Measurements from ENCODE around the gene TMA7B. TPM values are rescaled to one million over a fixed set of nuclear protein-coding genes. Genes with fewer than 3 reads are reported as not detected.

TMA7B gene
- total and polyA plus RNA-seq, 11 donors, result 0.24 TPM; not detected in 10

DNA sequence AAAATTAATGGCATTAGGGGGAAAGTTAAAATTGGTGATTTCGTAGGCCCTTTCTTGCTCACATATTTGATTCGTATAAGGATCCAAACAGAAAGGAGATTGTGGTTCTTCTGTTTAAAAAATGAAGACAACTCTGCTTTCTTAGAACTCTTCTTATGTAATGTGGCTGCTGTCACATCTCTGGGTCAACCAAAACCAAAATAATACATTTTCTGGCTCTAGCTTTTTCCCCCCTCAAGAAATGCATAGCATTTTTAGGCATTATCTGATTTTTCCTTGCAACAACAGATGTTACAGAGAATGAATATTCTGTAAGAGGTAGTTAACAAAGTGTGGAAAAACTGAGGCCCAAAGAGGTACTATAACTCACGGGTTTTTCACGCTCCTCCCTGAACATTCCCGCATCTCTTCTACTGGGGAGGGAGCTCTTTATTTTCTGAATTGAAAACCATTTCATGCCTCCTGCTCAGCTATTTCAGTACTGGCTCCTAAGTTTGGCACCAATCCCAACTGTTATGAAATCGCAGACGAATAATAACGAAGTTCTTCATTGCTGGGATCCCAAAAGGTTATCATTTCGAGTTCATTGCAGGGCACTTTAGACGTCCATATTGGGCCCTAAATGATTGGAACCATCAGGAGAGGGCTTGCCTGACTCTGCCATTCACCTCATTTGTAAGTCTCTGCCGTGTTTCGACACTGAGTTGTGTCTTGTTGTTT is 42.3 kb upstream of the TMA7B start:
- Histone ChIP-seq H3K4me1 (peaks cover 0 to 9% (median 0%) of the 10 kb centered on the region in 12 donors), H3K36me3 (no peaks in the 10 kb centered on the region), H3K9me3 (no peaks in the 10 kb centered on the region), H3K27me3 (peaks cover 0 to 35% (median 4%) of the 10 kb centered on the region in 9 donors), H3K4me3 (no peak overlapping the region), H3K27ac (no peak overlapping the region)
- DNase-seq, result no peak
- 48 to 63% (median 56%) methylated on average over 12 of the region's 12 CpGs for WGBS, 4 donors
- no peak for TF ChIP-seq POLR2A (IDR thresholded peaks at IDR 0.05)
- TF ChIP-seq CTCF (IDR thresholded peaks at IDR 0.05), result no peak
- intact Hi-C loops (cut with DNase I), result loop anchor here in 1 of 10 donors (5.0 kb wide), 1 partner anchor 51 kb away; no protein-coding TSS in a partner anchor
- ATAC-seq, result no peak

GRCh38 chr22:39920134-39920743 is 40.0 kb upstream of the TMA7B start:
- peaks cover 0 to 22% (median 4%) of the 10 kb centered on the region in 9 donors for H3K27me3 ChIP-seq
- H3K4me1 ChIP-seq, result peaks cover 0 to 16% (median 0%) of the 10 kb centered on the region in 12 donors
- ATAC-seq (no peak), DNase-seq (no peak)
- WGBS, 4 donors, result 65 to 74% (median 66%) methylated on average over 8 of the region's 8 CpGs
- peak overlapping the region in 1 of 12 donors; percentile 34 for H3K27ac ChIP-seq
- H3K9me3 ChIP-seq, result no peaks in the 10 kb centered on the region
- no peaks in the 10 kb centered on the region for H3K36me3 ChIP-seq
- TF ChIP-seq CTCF (IDR thresholded peaks at IDR 0.05) (no peak), POLR2A (IDR thresholded peaks at IDR 0.05) (no peak)
- intact Hi-C loops (cut with DNase I), result no loop called here
- H3K4me3 ChIP-seq, result no peak overlapping the region

DNA sequence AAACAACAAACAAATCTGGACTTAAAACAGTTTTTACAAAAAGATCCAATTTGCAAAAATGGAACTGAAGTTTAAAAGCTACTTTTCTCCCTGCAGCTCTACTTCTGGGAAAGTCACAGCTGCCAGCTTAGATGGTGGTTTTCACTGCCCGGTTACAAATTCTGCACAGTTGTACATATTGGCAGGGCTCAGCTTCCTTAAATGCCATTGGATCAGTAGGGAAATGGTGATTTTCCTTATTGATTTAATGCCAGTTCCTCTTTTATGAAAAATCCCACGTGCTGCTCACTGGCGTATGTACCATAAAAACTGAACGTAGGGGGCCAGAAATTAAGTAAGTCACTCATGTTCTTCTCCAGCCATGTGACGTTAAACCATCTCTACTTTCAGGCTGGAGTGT is 36.5 kb upstream of the TMA7B start:
- 72 to 79% (median 76%) methylated on average over 5 of the region's 5 CpGs for WGBS, 4 donors
- TF ChIP-seq POLR2A (IDR thresholded peaks at IDR 0.05) (no peak), CTCF (IDR thresholded peaks at IDR 0.05) (no peak)
- ATAC-seq (no peak), DNase-seq (no peak)
- H3K36me3 ChIP-seq, result no peaks in the 10 kb centered on the region
- peaks cover 0 to 44% (median 5%) of the 10 kb centered on the region in 9 donors for H3K27me3 ChIP-seq
- intact Hi-C loops (cut with DNase I), result no loop called here
- no peaks in the 10 kb centered on the region for H3K9me3 ChIP-seq
- no peak overlapping the region for H3K4me3 ChIP-seq
- peaks cover 0 to 28% (median 0%) of the 10 kb centered on the region in 12 donors for H3K4me1 ChIP-seq
- no peak overlapping the region for H3K27ac ChIP-seq

- Histone ChIP-seq H3K27me3 (peaks cover 0 to 49% (median 5%) of the 10 kb centered on the region in 9 donors), H3K9me3 (no peaks in the 10 kb centered on the region), H3K4me1 (peaks cover 0 to 32% (median 0%) of the 10 kb centered on the region in 12 donors), H3K27ac (no peak overlapping the region), H3K36me3 (no peaks in the 10 kb centered on the region), H3K4me3 (no peak overlapping the region)
- 89 to 92% (median 91%) methylated on average over 18 of the region's 18 CpGs for WGBS, 4 donors
- no peak for ATAC-seq
- no peak for DNase-seq
- TF ChIP-seq CTCF (IDR thresholded peaks at IDR 0.05) (no peak), POLR2A (IDR thresholded peaks at IDR 0.05) (no peak)
- intact Hi-C loops (cut with DNase I), result no loop called here
These were observed 35.9 kb upstream of the TMA7B start for GRCh38 chr22:39924286-39924685.
